HG03064 (cell line): ENCODE measurements around the gene NR1I3.
A peak's percentile ranks its signal among the peaks of the same experiment; 100 is the strongest.
"Not testable (repeated sequence)": the region's sequence is repeated elsewhere in the genome, so short reads cannot be mapped to it uniquely, and the experiment has no call there.

ENCODE experiments used
- ATAC-seq: cut with Tn5 transposase; IDR thresholded peaks from one replicate; pipeline ENCODE4 v1.9.1; 2021; ENCODE audit warnings: low read depth; ENCODE audit not compliant: unreplicated experiment

The NR1I3 gene, protein sequence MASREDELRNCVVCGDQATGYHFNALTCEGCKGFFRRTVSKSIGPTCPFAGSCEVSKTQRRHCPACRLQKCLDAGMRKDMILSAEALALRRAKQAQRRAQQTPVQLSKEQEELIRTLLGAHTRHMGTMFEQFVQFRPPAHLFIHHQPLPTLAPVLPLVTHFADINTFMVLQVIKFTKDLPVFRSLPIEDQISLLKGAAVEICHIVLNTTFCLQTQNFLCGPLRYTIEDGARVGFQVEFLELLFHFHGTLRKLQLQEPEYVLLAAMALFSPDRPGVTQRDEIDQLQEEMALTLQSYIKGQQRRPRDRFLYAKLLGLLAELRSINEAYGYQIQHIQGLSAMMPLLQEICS

DNA sequence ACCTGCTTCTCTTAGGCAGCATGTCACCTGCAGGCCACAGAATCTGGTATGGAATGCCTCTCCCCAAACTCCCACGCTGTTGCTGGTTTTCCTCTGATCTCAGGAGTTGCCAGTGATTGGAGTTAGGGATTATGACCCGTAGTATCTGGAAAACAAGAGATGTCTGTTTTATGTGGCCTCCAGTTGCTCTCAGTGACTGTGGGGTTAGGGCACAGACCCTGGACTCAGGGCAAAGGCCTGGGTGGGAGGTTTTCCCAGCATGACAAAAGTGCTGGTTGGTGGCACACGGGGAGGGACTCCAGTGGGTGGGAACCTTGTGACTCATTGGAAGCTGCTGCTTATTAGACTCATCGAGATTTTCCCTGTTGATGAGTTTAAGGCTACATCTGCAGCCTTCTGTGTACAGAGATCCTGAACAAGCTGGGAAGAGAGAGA is at the start of gene NR1I3:
Gene NR1I3, minus strand, starts transcription at position 165 of the 435 bp plus-strand sequence. CDS start 1,638 bp downstream, outside the sequence.
- ATAC-seq: no peak

DNA sequence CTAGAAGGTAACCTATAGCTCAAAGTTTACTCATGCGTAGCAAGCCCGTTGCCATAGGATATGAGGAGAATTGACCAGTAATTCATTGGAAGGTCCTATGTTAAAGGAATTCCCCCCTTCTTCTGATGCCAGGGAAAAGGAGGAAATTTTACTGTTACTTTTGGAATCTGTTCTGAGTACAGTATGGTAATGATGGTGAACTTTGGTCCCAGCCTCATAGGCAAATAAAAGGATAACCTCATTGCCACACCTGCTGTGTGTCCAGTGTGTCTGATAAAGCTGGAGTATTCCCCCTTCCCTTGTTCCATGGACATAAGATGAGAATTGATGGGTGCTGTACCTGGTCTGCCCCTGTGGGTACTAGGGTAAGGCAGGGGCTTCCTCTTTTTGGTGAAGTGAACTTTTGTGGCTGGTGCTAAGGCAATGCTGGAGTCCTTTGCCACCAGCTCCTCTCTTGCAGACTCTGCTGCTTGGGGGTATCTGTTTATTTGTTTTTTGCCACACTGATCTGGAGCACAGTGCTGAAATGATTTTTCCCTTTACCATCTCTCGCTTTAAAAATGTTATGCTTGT is 49.6 kb upstream of the NR1I3 start:
- ATAC-seq: no peak

DNA sequence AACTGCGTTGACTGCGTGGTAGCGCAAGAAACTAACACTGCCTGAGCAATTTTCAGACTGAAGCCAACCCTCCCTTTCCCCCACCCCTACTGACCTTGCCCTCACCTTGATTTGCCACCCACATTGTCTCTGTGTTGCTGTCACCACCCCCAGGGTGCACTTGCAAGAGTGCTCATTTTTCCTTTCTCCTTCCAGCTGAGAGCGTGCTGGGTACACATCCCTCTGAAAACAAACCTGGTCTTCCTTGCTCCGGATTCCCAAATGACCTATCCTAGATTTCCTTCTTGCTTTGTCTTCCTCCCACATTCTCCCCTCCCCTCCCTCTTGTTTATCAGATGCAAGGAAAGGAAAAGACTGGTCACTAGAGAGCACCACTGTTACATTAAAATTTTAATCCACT is 47.5 kb upstream of the NR1I3 start:
- ATAC-seq: no peak

DNA sequence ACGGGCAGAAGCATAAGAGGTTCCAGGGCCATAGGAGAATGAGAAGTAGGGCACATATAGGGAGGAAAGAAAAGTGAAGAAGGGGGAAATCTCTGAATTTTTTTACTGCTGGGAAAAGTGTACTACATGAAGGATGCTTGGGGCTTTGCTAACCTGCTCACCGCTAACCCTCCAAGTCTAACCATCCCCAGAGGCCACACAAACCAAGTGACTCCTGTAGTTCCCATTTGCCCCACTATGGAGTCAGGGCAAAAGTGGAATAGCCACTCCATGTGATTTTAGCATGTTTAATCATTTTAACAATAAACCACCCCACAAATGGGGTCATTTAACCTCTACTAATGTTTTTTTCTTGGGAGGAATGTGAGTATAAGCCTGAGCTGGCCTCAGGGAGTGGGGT is 47.1 kb upstream of the NR1I3 start:
- no peak for ATAC-seq

DNA sequence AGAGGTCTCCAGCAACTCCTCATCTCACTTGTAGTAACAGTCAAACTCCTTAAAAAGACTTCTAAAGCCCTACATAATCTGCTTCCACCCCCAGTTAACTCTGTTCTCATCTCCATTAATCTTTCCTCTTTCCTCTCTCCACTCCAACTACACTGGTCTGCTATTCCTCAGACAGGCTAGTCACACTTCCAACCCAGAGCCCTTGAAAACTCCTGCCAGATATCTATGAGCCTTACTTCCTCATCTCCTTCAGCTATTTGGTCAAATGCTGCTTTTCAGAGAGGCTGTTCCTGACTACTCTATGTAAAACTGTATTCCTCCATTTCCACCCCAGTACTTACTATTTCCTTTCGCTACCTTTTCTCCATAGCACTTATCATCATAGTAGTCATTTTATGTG is 45.0 kb upstream of the NR1I3 start:
- ATAC-seq: no peak

DNA sequence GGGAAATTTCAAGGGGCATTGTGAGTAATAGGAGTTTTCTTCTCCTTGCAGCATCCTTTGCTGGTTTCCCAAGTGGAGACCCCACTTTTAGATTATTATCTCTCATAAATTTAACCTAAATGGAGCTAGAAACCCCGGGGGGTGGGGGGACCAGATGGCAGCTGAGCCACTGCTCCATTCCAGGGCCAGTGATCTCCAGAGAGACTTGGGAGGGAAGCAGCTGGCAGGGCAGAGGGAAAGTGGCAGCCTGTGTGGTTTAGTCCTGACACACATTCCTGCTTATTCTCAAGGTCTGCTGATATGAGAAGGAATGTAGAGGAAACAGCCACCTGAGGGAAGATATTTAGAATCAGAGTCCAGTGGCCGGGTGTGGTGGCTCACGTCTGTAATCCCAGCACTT is 36.9 kb upstream of the NR1I3 start:
- no peak for ATAC-seq

DNA sequence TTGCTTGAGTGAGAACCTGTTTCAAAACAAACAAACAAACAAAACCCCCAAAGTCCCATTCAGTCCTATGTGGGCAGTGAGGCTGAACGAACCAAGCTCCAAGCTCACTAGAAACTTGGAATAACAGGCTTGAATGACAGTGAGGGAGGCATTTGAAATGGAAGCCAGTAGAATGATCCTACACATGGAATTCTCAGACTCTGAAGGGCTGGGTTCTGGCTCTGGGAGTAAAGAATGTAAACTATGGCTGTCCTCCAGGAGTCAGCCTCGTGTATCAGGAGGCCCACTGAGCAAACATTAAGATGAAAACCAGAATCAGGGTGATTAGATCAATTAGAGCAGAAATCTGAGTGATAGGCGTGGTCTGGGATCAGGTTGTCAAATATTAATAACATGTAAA is 35.4 kb upstream of the NR1I3 start:
- ATAC-seq: no peak

DNA sequence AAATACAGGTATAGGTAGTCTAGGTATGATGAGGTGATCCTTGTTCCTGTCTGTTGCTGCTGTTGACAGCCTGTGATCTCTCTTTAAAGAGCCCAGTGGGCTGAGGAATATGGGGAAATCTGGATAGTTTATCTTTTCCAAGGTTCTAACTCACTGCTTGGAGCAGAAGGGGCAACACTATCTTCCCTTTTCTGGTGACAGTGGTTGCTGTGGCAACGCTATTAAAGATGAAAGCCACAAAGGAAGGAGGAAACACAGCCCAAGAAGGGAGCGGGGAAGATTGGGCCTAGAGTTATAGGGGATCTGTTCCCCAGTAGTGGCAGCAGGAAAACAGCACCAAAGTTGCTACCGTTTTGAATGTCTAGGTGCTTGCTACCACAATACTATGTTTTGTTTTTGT is 29.3 kb upstream of the NR1I3 start:
- ATAC-seq: no peak

DNA sequence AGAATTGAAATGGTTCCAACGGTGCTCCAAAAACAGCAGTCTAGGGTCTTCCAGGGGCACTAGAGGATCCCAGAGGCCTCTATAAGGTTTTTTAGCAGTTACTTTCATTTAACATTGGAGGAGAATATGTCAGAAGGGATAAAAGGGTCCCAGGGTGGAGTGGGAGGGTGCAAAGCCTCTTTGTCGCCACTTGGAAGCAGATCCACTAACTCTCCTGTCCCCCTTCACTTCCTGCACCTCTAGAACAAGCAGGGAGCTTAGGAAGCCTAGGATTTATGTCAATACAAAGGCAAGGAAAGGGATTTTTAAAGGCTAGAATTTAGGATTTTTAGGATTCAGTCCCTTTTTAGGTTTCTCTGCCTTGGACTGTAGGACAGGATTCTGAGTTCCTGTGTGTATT is 28.8 kb upstream of the NR1I3 start:
- no peak for ATAC-seq

DNA sequence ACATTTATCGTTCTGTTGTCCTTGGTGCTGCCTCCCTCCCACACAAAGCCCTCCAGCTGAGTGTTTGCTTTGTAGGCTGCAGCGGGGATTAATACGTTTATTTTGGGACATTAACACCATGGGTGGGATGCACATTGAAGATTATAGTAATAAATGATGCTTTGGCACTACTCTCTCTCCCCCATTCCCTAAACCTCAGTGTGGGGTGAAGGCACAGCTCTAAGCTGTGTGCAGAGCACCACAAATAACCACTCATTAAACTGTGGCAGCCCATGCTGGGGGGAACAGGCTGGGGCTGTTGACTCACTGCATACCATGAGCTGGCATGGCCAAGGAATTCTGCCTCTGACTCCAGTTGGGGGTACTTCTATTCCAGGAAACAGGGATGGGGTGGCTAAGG is 28.2 kb upstream of the NR1I3 start:
- ATAC-seq: no peak

DNA sequence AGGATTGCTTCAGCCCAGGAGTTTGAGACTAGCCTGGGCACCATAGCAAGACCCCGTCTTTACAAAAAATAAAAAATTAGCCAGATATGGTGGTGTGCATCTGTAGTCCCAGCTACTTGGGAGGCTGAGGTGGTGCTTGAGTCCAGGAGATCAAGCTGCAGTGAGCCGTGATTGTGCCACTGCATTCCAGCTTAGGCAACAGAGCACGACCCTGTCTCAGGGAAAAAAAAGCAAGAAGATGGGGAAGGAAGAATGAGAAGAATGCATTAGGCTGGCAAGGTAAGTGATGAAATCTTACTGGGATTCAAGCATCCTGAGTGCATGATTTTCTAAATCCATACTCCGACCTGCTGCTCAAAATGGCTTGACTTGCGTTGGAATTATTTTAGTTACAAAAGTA is 27.3 kb upstream of the NR1I3 start:
- ATAC-seq: no peak

DNA sequence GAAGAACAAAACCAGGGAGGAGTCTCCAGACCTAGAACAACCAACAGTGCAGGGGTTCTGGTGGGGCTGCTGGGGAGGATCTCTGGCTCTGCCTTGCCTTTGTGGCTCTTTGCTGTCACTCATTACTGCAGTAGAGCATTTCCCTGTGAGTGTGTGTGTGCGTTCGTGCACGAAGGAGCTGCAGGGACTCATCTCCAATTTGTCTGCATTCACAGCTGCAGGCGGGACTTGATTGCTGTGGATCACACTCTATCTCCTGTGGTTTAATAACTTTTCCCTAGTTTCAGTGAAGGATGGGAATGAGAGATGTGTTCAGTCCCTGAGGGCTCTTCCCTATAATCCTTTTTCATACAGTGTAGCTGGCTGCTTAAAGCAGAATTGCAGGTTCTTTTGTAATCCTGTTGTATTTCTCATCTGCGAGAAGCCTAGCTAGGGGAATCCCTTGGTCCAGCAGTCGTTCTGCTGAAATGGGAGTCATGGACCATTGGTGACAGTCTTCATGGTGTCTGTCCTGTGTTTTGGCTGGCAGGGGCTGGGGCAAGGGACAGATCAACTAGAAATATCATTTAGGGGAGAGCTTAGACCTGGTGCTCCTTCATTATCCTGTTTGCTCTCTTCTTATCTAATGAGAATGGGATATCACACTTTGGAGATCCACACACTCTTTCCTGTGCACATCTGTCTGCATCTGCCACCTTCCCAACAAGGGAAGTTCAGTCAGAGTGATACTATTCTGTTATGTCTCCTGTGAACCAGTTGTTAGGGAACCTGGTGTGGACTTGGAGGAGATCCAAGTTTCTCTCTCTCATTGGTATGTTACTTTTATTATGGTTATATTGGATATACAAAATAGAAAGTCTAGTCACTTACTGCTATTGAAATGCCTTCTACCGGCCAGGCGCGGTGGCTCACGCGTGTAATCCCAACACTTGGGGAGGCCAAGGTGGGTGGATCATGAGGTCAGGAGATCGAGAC is 23.5 kb upstream of the NR1I3 start:
- ATAC-seq: no peak

DNA sequence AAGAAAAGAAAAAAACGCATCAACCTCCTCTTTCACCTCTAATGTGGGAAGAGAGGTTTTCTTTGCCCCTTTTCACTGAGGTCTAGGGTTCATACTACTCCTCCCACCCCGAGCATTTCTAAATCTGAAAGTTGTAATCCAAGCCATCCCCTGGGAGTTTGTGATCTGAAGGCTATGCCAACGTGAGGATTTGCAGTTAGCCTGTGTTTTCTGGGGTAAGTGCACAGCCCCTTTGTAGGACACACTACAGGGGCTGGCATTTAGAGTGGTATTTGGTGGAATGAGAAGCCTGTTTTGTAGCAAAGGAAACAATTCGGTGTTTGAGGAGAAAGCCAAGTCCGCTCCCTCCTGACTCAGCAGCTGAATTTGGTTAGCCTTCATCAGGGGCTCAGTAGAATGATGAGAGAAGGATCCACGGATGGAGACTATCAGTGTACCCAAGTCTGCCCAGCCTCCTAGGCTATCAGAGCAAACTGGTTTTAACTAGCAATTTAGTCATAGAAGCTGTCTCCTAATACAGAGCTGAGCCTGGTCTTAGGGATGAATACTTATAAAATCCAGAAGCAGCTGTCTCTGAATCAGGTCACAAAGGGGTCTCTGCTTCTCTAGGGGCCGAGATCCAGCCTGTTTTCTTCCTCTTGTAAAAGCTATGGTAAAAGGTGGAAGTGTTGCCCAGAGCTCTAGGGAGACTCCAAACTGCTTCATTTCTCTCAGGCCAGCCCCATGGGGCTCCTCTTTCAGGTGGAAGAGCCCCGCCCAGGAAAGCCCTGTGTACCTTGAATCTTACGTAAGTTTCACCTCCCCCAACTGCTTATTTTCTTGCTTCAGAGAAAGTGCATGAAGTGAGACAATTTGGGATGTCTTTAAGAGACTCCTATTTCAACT is 22.6 kb upstream of the NR1I3 start:
- ATAC-seq: no peak

DNA sequence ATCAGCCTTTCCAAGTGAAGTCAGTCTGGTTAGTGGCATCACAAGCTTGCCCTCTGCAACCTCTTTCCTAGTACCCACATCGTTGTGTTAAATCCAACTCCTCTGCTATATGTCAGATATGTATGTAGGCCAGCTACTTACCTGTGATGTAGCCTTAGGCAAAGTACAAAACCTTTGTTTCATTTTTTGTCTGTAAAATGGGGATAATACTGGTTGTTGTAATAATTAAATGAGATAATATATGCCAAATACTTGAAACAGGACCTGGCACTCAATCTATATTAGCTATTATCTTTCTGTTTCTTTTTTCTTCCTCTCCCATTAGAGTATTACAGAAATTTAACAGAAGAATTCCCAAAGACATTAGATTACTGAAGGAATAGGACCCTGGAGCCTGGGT is 21.8 kb upstream of the NR1I3 start:
- no peak for ATAC-seq

DNA sequence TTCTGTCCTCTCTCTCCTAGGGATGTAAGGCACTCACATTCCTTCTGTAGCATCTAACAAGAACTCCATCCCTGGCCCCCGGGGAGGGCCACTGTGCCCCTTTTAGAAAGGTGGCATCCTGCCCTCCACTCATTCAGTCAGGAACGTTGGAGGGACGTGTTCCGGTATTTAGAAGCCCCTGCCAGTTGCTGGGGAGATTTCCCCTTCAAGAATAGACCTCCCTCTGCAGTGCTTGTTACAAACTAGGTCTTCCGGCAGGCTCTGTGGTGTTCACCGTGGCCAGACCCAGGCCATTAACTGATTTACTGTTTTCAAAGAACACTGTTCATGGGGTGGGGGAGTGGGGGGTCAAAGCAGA is 21.3 kb upstream of the NR1I3 start:
- no peak for ATAC-seq

DNA sequence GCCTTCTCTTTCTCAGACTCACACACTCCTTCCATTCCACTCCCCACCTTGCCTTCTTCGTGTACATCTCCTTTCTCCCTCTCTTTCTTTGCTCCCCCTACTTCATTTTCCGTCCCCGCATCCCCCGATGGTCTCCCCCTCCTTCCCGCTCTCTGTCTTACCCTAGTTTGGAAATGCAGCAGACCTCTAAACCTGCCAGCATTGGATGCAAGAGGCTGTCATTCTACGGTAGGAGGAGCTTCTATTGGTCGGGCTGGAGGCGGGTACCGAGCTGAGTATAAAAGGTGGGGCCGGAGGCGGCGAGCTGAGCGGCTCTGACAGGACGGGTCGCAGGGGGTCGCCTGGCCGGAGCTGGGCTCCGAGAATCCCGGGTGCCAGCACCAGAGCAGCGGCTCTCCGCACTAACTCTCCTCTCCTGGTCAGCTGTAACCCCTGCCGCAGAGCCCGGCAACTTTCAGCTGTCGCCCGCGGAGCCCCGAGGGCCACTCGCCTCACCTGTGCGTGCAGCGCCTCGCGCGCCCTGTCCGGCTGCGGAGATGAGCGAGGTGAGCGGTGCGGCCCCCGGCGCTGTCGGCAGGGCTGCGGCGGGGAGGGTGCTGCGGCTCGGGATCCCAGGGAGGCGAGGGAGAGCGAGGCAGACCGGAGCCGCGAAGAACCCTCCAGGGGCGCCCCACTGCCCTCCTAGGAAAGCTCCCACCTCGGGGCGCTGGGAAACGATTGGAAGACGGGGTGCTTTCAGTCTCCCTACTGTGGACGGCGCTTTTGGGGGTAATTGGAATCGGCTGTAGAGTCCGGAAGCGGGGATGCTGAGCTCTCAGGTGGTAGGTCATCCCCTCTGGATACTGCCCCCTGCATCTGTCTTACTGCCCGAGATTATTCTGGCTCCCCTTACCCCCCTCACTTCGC is 20.7 kb upstream of the NR1I3 start, which contains the start of gene PCP4L1:
Gene PCP4L1, plus strand, starts transcription at position 307 of the 906 bp plus-strand sequence. Its CDS starts 230 bp downstream, at position 537.
- ATAC-seq: peak; percentile 85

DNA sequence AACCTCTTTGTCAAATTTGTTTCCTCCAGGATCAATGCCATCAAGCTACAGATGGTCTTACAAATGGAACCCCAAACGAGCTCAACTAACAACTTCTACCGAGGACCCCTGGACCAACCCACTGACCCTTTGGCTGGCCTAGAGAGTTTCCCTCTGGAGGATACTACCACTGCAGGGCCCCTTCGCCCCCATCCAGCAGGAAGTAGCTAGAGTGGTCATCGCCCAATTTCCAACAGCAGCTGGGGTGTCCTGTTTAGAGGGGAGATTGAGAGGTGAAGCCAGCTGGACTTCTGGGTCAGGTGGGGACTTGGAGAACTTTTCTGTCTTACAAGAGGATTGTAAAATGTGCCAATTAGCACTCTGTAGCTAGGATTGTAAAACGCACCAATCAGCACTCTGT is 19.1 kb upstream of the NR1I3 start:
- ATAC-seq: not testable (repeated sequence)

DNA sequence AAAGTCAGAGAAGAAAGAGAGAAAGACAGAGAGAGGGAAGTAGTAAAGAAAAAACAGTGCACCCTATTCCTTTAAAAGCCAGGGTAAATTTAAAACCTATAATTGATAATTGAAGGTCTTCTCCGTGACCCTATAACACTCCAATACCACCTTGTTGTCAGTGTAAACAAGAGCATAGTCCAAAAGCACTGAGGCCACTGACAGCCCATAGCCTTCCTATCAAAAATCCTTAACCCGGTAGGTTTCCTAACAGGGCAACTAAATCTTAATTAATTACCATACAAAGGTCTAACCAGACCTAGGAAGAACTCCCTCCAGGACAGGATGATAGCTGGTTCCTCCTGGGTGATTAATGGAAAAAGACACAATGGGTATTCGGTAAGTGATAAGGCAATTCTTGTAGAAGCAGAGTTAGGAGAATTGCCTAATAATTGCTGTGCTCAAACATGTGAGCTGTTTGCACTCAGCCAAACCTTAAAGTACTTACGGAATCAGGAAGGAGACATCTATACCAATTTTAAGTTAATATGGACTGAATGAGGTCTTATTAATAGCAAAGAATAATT is 18.0 kb upstream of the NR1I3 start:
- not testable (repeated sequence) for ATAC-seq

DNA sequence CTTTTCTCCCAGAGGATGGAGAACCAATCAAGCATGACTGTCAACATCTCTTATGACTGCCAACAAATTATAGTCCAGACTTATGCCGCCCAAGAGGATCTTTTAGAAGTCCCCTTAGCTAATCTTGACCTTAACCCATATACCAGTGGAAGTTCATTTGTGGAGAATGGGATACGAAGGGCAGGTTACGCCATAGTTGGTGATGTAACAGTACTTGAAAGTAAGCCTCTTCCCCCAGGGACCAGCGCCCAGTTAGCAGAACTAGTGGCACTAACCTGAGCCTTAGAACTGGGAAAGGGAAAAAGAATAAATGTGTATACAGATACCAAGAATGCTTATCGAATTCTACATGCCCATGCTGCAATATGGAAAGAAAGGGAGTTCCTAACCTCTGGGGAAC is 17.3 kb upstream of the NR1I3 start:
- ATAC-seq: not testable (repeated sequence)
